DMS153 treated with DMSO at 0.1 percent for 48 hours (cell line): Measurements from ENCODE around the gene KPNA1.

Source experiments
- DNase-seq: peaks from one replicate; lab custom pipeline; 2025; ENCODE audit not compliant: unreplicated experiment; lab: John Stamatoyannopoulos, UW

Gene KPNA1

GRCh38 chr3:122514123-122515019 is at the start of gene KPNA1:
Gene KPNA1, minus strand, starts transcription at chr3:122514939. Its CDS starts 18,374 bp downstream, at chr3:122496565.
- peak; percentile 76 for DNase-seq

- DNase-seq: peak; percentile 47
These were observed 49.6 kb upstream of the KPNA1 start, which contains the start of the genes DTX3L and PARP9 for GRCh38 chr3:122564155-122564912. Gene DTX3L, plus strand, starts transcription at chr3:122564338. Its CDS starts 89 bp downstream, at chr3:122564427. Gene PARP9, minus strand, starts transcription at chr3:122564300. Its CDS starts 4,680 bp downstream, at chr3:122559620.

- DNase-seq: no peak
These were observed 48.9 kb upstream of the KPNA1 start for GRCh38 chr3:122563717-122564025.

- DNase-seq: no peak
These were observed 48.4 kb upstream of the KPNA1 start for GRCh38 chr3:122562923-122563716.

- peak; percentile 53 for DNase-seq
These were observed 45.9 kb upstream of the KPNA1 start for GRCh38 chr3:122560680-122561079.

GRCh38 chr3:122559906-122560305 is 45.2 kb upstream of the KPNA1 start:
- no peak for DNase-seq

- no peak for DNase-seq
These were observed 43.9 kb upstream of the KPNA1 start for GRCh38 chr3:122558605-122559004.

- no peak for DNase-seq
These were observed 42.6 kb upstream of the KPNA1 start for GRCh38 chr3:122557356-122557755.

GRCh38 chr3:122555275-122556071 is 40.7 kb upstream of the KPNA1 start:
- DNase-seq: no peak

- no peak for DNase-seq
These were observed 38.4 kb upstream of the KPNA1 start for GRCh38 chr3:122553171-122553570.

- DNase-seq: no peak
These were observed 33.9 kb upstream of the KPNA1 start for GRCh38 chr3:122548619-122549018.

GRCh38 chr3:122548076-122548475 is 33.3 kb upstream of the KPNA1 start:
- DNase-seq: no peak

GRCh38 chr3:122546151-122546550 is 31.4 kb upstream of the KPNA1 start:
- DNase-seq: no peak

- DNase-seq: no peak
These were observed 24.3 kb upstream of the KPNA1 start for GRCh38 chr3:122538956-122539490.

- no peak for DNase-seq
These were observed 21.9 kb upstream of the KPNA1 start for GRCh38 chr3:122536632-122537001.

GRCh38 chr3:122535964-122536631 is 21.4 kb upstream of the KPNA1 start:
- DNase-seq: no peak

GRCh38 chr3:122533931-122534334 is 19.2 kb upstream of the KPNA1 start:
- DNase-seq: no peak

- DNase-seq: no peak
These were observed 18.7 kb upstream of the KPNA1 start for GRCh38 chr3:122533480-122533879.

GRCh38 chr3:122530164-122530563 is 15.4 kb upstream of the KPNA1 start:
- no peak for DNase-seq

- DNase-seq: no peak
These were observed 8.6 kb upstream of the KPNA1 start for GRCh38 chr3:122523317-122523716.
